Fibroblast of lung (primary cell): ENCODE data around the gene PPL. TPM values are rescaled to one million over a fixed set of nuclear protein-coding genes. Genes with fewer than 3 reads are reported as not detected.

Experiments used
- DNase-seq, 2 donors: peaks; one replicate each; pipeline versions ENCODE4 v3.0.0 to v3.0.0-alpha.2; 2010; ENCODE audit warnings: low read depth in 2 of 2
- H2AFZ ChIP-seq: 2 replicates; pipeline ENCODE4 v1.5.1; 2012; ENCODE audit warnings: low read length, control low read depth, inconsistent platforms
- H3K27ac ChIP-seq: 2 replicates; pipeline ENCODE4 v1.5.1; 2011; ENCODE audit warnings: low read length, control low read depth; ENCODE audit not compliant: insufficient read depth
- H3K27me3 ChIP-seq: 2 replicates; pipeline ENCODE4 v1.5.1; 2011; ENCODE audit warnings: mild to moderate bottlenecking, low read length; ENCODE audit not compliant: control insufficient read depth, insufficient read depth
- H3K36me3 ChIP-seq: 2 replicates; pipeline ENCODE4 v1.5.1; 2011; ENCODE audit warnings: low read length; ENCODE audit not compliant: control insufficient read depth, insufficient read depth
- H3K4me1 ChIP-seq: 2 replicates; pipeline ENCODE4 v1.5.1; 2011; ENCODE audit warnings: low read length; ENCODE audit not compliant: control insufficient read depth, insufficient read depth; ENCODE audit errors: extremely low read depth
- H3K4me2 ChIP-seq: 2 replicates; pipeline ENCODE4 v1.5.1; 2011; ENCODE audit warnings: low read length, control low read depth; ENCODE audit not compliant: insufficient read depth; ENCODE audit errors: extremely low read depth
- H3K4me3 ChIP-seq, 4 experiments: fragments of 200-600 bp in 1 of 4; sonication (generic) in 1 of 4; replicated peaks in 1 of 4; 2 replicates each; pipeline ENCODE4 v1.5.1; 2011 to 2016; ENCODE audit warnings: low read length in 4 of 4, low read depth in 3 of 4, mild to moderate bottlenecking in 3 of 4, control low read depth in 2 of 4, inconsistent platforms in 1 of 4, mixed read lengths in 1 of 4; ENCODE audit not compliant: insufficient read depth in 1 of 4; ENCODE audit errors: control extremely low read depth in 1 of 4
- H3K79me2 ChIP-seq: 2 replicates; pipeline ENCODE4 v1.5.1; 2012; ENCODE audit warnings: mild to moderate bottlenecking, low read length, inconsistent platforms; ENCODE audit not compliant: control insufficient read depth, insufficient read depth
- H3K9ac ChIP-seq: 2 replicates; pipeline ENCODE4 v1.5.1; 2011; ENCODE audit warnings: mild to moderate bottlenecking, low read length, control low read depth; ENCODE audit not compliant: insufficient read depth
- H3K9me3 ChIP-seq: 2 replicates; pipeline ENCODE4 v1.5.1; 2012; ENCODE audit warnings: low read depth, low read length; ENCODE audit not compliant: control insufficient read depth, insufficient read depth
- H4K20me1 ChIP-seq: 2 replicates; pipeline ENCODE4 v1.5.1; 2011; ENCODE audit warnings: low read length; ENCODE audit not compliant: control insufficient read depth, insufficient read depth; ENCODE audit errors: extremely low read depth
- CTCF ChIP-seq, 2 donors: IDR thresholded peaks in 1 of 2; conservative IDR thresholded peaks in 1 of 2; 1 replicate in 1 of 2; 2 replicates in 1 of 2; pipeline ENCODE4 v1.5.1; 2011 to 2012; ENCODE audit warnings: low read length in 2 of 2, control low read depth in 1 of 2, inconsistent platforms in 1 of 2, low read depth in 1 of 2, mild to moderate bottlenecking in 1 of 2
- EZH2 ChIP-seq: IDR thresholded peaks from 2 replicates; pipeline ENCODE4 v1.5.1; 2012; ENCODE audit warnings: low read length, control low read depth, mild to moderate bottlenecking; ENCODE audit errors: missing control alignments
- polyA plus RNA-seq, 2 donors: library from polyadenylated mRNA; depleted of rRNA in 1 of 2; stranded (reverse) in 1 of 2; unstranded in 1 of 2; fragments of >200 nt; gene quantifications; 2 replicates each; pipeline ENCODE4 v1.2.1, GENCODE V29; 2011 to 2012; ENCODE audit warnings: missing spikeins in 1 of 2
- total RNA-seq: library from RNA; depleted of rRNA; stranded (reverse); fragments of >200 nt; gene quantifications from 2 replicates; pipeline ENCODE4 v1.2.1, GENCODE V29; 2014

PPL gene
- total and polyA plus RNA-seq, 2 donors (not counting 1 experiment from before 2014, with no cell fraction given), result 5.0 to 50.5 TPM

DNA sequence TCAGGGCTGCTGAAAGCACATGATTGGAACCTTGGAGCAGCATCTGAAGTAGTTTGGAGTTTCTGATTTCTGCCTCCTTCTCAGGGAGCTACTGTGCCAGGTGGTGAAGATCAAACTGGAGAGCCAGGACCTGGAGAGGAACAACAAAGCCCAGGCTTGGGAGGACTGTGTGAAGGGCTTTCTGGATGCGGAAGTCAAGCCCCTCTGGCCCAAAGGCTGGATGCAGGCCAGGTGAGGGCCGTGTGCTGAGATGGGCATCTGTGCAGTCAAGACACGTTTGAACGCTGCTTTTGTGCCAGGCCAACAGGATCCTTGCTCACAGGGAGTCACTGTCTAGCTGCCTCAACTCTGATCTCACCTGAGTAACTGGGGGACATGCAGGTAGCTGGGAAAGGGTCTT is 65.9 kb downstream of the PPL start:
- H2AFZ ChIP-seq, result no peak overlapping the region
- H3K4me2 ChIP-seq, result no peak overlapping the region
- H4K20me1 ChIP-seq, result peaks cover 1% of the 10 kb centered on the region
- H3K27me3 ChIP-seq, result no peaks in the 10 kb centered on the region
- H3K36me3 ChIP-seq, result peaks cover 28% of the 10 kb centered on the region
- TF ChIP-seq EZH2, result no peak
- TF ChIP-seq CTCF (conservative IDR thresholded peaks at IDR 0.05 in 1 of 2, IDR thresholded peaks at IDR 0.05 in 1 of 2; ENCODE audit: low read depth in 1 of 2, low read length in 2 of 2), result no peak
- no peak for DNase-seq
- no peak overlapping the region for H3K4me3 ChIP-seq
- H3K9ac ChIP-seq, result no peak overlapping the region
- no peaks in the 10 kb centered on the region for H3K9me3 ChIP-seq
- peaks cover 30% of the 10 kb centered on the region for H3K79me2 ChIP-seq
- no peaks in the 10 kb centered on the region for H3K4me1 ChIP-seq
- no peak overlapping the region for H3K27ac ChIP-seq

DNA sequence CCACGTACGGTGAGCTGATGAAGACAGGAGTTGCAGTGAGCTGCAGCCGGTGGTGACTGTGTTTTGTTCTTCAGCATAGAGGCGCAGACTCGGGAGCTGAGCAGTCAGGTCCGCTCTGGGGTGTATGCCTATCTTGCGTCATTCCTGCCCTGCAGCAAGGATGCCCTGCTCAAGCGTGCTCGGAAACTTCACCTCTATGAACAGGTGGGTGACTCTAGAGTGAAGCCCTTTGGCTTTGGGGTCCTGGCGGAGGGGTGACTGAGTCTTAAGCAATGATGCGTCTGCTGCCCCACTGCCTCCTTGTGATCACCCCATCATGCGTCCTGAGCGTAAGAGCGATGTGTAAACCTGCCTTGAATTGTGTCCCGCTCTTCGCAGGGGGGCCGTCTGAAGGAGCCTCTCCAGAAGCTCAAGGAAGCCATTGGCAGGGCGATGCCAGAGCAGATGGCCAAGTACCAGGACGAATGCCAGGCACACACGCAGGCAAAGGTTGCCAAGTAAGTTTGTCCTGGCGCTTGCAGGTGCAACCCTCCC is 66.7 kb downstream of the PPL start:
- H3K4me2 ChIP-seq, result no peak overlapping the region
- H3K9ac ChIP-seq, result no peak overlapping the region
- H3K27me3 ChIP-seq, result no peaks in the 10 kb centered on the region
- H3K79me2 ChIP-seq, result peaks cover 35% of the 10 kb centered on the region
- no peak overlapping the region for H2AFZ ChIP-seq
- no peak overlapping the region for H3K27ac ChIP-seq
- no peak for TF ChIP-seq EZH2
- no peak for TF ChIP-seq CTCF (conservative IDR thresholded peaks at IDR 0.05 in 1 of 2, IDR thresholded peaks at IDR 0.05 in 1 of 2; ENCODE audit: low read depth in 1 of 2, low read length in 2 of 2)
- H3K36me3 ChIP-seq, result peaks cover 24% of the 10 kb centered on the region
- H3K9me3 ChIP-seq, result no peaks in the 10 kb centered on the region
- no peaks in the 10 kb centered on the region for H3K4me1 ChIP-seq
- no peak overlapping the region for H3K4me3 ChIP-seq
- H4K20me1 ChIP-seq, result peaks cover 1% of the 10 kb centered on the region
- no peak for DNase-seq

DNA sequence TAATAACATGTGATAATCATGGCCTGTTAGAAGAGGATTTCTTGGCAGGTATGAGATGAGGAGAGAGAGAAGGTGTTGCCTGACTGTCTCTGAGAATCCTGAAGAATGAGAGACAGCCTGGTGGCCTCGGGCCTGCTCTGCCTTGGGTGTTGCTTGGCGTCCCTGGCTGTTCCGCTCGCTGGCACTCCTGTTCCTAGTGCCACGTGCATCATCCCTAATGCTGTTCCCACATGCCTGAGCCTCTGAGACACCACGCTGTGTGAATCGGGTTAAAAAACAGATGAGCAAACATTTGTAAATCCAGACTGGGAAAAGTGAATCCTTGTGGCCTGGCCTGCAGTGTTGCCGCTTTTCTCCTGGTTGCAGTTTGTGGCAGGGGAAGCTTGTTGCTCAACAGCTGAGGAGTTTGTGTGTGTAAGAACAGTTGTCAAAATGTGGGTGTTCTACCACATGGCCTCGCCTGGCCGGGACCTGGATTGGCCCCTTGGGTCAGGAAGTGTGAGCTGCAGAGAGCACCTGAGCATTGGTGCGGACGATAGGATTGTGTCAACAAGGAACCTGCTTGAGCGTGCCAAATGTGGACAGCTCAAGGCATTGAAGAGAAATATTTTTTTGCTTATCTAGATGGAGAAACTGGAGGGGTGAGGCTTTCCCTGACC is 67.7 kb downstream of the PPL start:
- H3K9me3 ChIP-seq, result no peaks in the 10 kb centered on the region
- no peak overlapping the region for H3K4me2 ChIP-seq
- H4K20me1 ChIP-seq, result peaks cover 1% of the 10 kb centered on the region
- no peak overlapping the region for H2AFZ ChIP-seq
- no peak for DNase-seq
- peaks cover 42% of the 10 kb centered on the region for H3K79me2 ChIP-seq
- no peaks in the 10 kb centered on the region for H3K4me1 ChIP-seq
- H3K36me3 ChIP-seq, result peaks cover 24% of the 10 kb centered on the region
- no peak overlapping the region for H3K9ac ChIP-seq
- no peaks in the 10 kb centered on the region for H3K27me3 ChIP-seq
- TF ChIP-seq CTCF (conservative IDR thresholded peaks at IDR 0.05 in 1 of 2, IDR thresholded peaks at IDR 0.05 in 1 of 2; ENCODE audit: low read depth in 1 of 2, low read length in 2 of 2), result no peak
- TF ChIP-seq EZH2, result no peak
- no peak overlapping the region for H3K4me3 ChIP-seq
- no peak overlapping the region for H3K27ac ChIP-seq
